GM10266 (cell line): ENCODE results near the gene CHMP1B.

Experiments used
- DNase-seq: peaks from one replicate; pipeline ENCODE4 v3.0.0; 2012; ENCODE audit errors: extremely low spot score
- CTCF ChIP-seq: IDR thresholded peaks from 2 replicates; pipeline ENCODE4 v1.5.1; 2012; ENCODE audit warnings: mild to moderate bottlenecking, low read depth; ENCODE audit not compliant: control insufficient read depth, insufficient read depth; ENCODE audit errors: missing control alignments

The CHMP1B gene

DNA sequence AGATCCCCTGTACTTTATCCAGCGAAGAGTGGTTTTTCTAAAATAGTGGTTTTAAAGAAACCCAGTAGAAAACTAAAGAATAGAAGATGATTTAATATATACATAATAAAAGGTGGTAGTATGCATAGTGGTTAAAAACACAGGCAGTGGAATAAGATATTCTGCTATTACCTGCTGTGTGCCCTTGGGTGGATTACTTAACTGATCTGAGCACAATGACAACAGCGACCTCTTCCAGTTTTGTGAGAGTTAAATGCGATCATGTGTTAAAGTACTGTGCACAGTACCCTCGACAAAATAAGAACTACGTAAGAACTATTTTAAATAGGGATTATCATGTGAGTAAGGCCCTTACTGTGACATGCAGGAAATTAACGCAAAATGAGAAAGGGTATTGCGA lies 30.0 kb upstream of the CHMP1B start:
- no peak for DNase-seq
- TF ChIP-seq CTCF, result no peak

DNA sequence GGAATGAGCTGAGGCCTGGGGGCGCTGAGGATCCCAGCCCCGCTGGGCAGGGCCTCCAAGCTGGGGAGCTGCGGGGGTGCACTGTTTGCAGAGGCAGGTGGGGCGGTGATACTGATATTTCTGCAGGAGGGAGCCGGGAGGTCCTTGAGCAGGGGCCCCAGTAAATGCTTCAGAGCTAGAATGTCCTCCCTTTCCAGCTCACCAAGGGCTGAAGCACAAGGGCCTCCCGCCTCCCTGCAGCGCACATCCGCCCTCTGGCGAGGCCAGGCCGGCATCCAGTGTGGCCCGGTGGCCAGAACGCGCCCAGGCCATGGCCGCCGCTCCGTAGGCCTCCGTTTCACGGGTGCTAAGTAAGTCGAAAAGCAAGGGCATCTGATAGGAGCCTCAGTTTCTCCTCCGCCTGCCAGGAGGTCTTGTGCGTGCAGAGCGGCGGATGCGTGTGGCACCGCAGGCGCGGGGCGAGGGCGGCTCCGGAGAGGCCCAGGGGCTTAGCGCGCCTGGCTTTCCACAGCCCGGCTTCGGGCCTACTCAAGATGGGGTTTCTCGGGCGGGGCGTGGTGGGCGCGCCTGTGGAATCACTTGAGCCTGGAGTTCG lies 29.5 kb upstream of the CHMP1B start:
- TF ChIP-seq CTCF, result no peak
- no peak for DNase-seq

GRCh38 chr18:11823545-11823944 lies 27.7 kb upstream of the CHMP1B start:
- no peak for DNase-seq
- TF ChIP-seq CTCF, result no peak

DNA sequence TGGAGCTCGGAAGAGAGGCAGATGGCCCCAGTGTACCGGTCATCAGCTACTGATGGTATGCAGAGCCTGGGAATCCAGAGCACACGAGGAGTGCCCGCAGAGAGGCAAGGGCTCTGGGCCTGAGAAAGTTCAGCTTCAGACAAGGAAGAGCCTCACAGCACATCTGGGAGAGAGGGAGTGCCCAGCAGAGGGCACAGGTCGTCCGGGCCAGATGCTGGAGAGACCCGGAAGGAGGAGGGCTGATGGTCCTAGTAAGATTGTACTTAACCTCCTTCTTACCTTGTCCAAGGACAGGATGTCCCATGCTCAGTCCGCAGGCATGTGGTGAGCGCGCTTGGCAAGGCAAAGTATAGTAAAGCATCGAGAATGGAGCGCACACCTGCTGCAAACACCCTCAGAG lies 24.4 kb upstream of the CHMP1B start:
- no peak for TF ChIP-seq CTCF
- DNase-seq, result no peak

DNA sequence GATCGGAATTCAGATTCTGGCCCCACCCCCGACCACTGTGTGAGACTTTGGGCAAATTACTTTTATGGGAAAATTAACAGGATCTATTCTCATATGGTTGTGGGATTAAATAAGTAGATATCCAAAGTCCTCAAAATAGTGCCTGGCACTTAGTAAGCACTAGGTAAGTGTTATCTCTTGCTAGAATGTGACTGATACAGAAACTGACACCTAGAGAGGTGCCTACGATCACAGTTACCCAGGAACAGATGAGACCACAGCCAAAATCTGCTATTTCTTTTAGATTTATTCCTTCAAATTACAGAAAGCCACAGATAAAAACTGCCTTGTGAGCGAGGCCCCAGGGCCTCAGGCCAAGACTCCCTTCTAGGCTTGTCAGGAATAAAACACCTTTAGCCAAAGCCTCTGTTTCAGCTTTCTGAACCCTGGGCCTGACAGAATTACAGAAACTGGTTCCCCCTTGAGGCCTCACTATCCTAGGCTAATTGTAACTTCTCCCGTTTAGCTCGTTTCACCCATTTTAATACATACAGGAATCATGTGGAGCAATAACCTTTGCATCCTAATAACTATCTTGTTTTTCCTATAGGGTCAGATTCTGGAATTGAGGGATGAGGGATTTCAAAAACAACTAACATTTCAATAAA lies 22.3 kb upstream of the CHMP1B start:
- DNase-seq, result no peak
- TF ChIP-seq CTCF, result no peak

DNA sequence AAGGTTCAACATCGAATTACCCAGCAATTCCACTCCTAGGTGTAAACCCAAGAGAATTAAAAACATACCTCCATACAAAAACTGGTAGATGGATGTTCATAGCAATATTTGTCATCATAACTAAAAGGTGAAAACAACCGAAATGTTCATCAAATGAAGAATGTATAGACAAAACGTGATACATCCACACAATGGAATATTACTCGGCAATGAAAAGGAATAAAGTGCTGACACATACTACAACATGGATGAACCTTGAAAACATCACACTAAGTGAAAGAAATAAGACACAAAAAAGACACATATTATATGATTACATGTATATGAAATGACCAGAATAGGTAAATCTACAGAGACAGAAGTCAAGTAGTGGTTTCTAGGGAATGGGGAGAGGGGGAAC lies 20.6 kb upstream of the CHMP1B start:
- no peak for TF ChIP-seq CTCF
- no peak for DNase-seq

DNA sequence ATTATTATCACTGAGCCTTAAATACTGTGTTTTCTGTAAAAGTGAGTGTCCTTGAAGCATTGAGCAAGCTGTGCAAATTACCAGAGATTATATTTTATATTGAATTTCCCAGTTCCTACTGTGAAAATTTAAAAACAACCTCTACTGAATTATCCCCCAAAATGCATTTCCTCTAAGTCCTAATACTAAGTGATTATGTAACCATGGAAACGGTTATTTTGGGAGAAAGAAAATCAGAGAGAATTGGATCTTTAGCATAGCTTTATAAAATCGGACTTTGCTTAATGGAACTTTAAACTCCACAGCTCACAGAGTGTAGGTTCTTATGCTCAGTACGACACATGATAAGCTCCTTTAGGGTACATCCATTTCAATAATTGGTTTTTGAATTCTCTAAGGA lies 19.3 kb upstream of the CHMP1B start:
- DNase-seq, result no peak
- no peak for TF ChIP-seq CTCF
